DOHH2 (cell line): Measurements from ENCODE around the gene FRMD4B.

ENCODE experiments used
- EZH2phosphoT487 ChIP-seq: fragments of 200-600 bp; sonication (generic); IDR thresholded peaks from 2 replicates; pipeline ENCODE4 v1.6.1; 2017; ENCODE audit warnings: borderline replicate concordance, mild to moderate bottlenecking, antibody characterized with exemption, low read length, moderate library complexity, mixed read lengths
- TF ChIP-seq, protein P1 (sequence below): fragments of 200-600 bp; sonication (generic); IDR thresholded peaks from one replicate; pipeline ENCODE4 v1.5.1; 2014; ENCODE audit warnings: antibody characterized with exemption, mild to moderate bottlenecking, low read depth, low read length; ENCODE audit not compliant: poor library complexity, severe bottlenecking

DNA sequence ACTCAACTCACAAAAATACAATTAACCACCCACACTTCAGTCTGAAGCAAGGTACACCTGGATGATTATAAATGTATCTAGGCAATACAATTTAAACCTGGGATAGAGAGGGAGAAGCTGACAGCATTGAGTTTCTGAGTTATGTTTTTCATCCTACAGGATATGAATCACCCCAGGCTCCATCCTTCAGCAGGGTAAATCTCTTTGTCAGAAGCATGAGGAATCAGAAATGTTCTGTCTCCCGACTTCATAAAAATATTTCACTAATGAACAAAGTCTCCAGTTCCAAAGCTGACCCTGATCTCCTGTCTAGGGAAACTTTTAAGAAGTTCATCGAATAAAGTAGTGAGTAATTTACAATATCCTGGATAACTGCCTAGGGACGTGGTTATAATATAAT lies 25.5 kb upstream of the FRMD4B start:
- TF ChIP-seq, protein P1, sequence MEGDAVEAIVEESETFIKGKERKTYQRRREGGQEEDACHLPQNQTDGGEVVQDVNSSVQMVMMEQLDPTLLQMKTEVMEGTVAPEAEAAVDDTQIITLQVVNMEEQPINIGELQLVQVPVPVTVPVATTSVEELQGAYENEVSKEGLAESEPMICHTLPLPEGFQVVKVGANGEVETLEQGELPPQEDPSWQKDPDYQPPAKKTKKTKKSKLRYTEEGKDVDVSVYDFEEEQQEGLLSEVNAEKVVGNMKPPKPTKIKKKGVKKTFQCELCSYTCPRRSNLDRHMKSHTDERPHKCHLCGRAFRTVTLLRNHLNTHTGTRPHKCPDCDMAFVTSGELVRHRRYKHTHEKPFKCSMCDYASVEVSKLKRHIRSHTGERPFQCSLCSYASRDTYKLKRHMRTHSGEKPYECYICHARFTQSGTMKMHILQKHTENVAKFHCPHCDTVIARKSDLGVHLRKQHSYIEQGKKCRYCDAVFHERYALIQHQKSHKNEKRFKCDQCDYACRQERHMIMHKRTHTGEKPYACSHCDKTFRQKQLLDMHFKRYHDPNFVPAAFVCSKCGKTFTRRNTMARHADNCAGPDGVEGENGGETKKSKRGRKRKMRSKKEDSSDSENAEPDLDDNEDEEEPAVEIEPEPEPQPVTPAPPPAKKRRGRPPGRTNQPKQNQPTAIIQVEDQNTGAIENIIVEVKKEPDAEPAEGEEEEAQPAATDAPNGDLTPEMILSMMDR, result no peak
- no peak for TF ChIP-seq EZH2phosphoT487
